GM12878 (cell line): ENCODE data around the gene MYMK. TPM values are rescaled to one million over a fixed set of nuclear protein-coding genes. Genes with fewer than 3 reads are reported as not detected.

Experiments
- CEBPZ ChIP-seq: fragments of 150-350 bp; IDR thresholded peaks from 2 replicates; pipeline ENCODE4 v1.6.1; 2016; ENCODE audit warnings: low read depth, low read length
- RAD51 ChIP-seq: fragments of 450-650 bp; IDR thresholded peaks from 2 replicates; pipeline ENCODE4 v1.6.1; 2016; ENCODE audit warnings: moderate library complexity, mild to moderate bottlenecking, inconsistent platforms
- SIN3A ChIP-seq: IDR thresholded peaks from 2 replicates; pipeline ENCODE4 v1.6.1; 2012; ENCODE audit warnings: low read depth, low read length, improper control_type of control experiment
- SRF ChIP-seq, 2 experiments: IDR thresholded peaks; 2 replicates each; pipeline ENCODE4 v1.6.1; 2011; ENCODE audit warnings: low read depth in 2 of 2, low read length in 2 of 2, mild to moderate bottlenecking in 1 of 2, moderate library complexity in 1 of 2
- ZBED1 ChIP-seq: IDR thresholded peaks from 2 replicates; pipeline ENCODE4 v1.6.1; 2016; ENCODE audit warnings: borderline replicate concordance
- polyA plus RNA-seq, 11 experiments: library from polyadenylated mRNA; depleted of rRNA in 4 of 11; unstranded in 6 of 11; stranded (reverse) in 5 of 11; fragments of >200 nt; fragmentation: Nextera tagmentation in 4 of 11; fragmentation: Illumina TruSeq in 1 of 11; extraction: Ambion mirVana in 4 of 11; extraction: Trizol in 1 of 11; gene quantifications; 1 replicate in 1 of 11; 2 replicates in 10 of 11; pipeline versions ENCODE4 v1.2.1 to v1.2.3, GENCODE V29; 2011 to 2016; ENCODE audit warnings: inconsistent platforms in 2 of 11, missing spikeins in 2 of 11, low read depth in 1 of 11
- total RNA-seq, 4 experiments: library from RNA; depleted of rRNA in 3 of 4; stranded (reverse); fragments of >200 nt in 3 of 4; fragmentation: Illumina TruSeq in 1 of 4; extraction: Trizol in 1 of 4; gene quantifications; 2 replicates each; pipeline versions ENCODE4 v1.2.1 to v1.2.3, GENCODE V29; 2013 to 2021
- TF ChIP-seq, protein P1 (sequence below): IDR thresholded peaks from 2 replicates; pipeline ENCODE4 v1.6.1; 2012; ENCODE audit warnings: improper control_type of control experiment, low read depth, low read length; ENCODE audit not compliant: insufficient replicate concordance
- TF ChIP-seq, protein P2 (sequence below): IDR thresholded peaks from 2 replicates; pipeline ENCODE4 v1.6.1; 2011; ENCODE audit warnings: low read depth, low read length, improper control_type of control experiment, borderline replicate concordance
- TF ChIP-seq, protein P3 (sequence below): fragments of 450-650 bp; IDR thresholded peaks from 2 replicates; pipeline ENCODE4 v1.6.1; 2016; ENCODE audit warnings: mild to moderate bottlenecking

MYMK gene
- total and polyA plus RNA-seq, 10 of the 15 experiments (the other 5 are each of a cell fraction or from before 2014, with no cell fraction given): not detected

- TF ChIP-seq, protein P1, sequence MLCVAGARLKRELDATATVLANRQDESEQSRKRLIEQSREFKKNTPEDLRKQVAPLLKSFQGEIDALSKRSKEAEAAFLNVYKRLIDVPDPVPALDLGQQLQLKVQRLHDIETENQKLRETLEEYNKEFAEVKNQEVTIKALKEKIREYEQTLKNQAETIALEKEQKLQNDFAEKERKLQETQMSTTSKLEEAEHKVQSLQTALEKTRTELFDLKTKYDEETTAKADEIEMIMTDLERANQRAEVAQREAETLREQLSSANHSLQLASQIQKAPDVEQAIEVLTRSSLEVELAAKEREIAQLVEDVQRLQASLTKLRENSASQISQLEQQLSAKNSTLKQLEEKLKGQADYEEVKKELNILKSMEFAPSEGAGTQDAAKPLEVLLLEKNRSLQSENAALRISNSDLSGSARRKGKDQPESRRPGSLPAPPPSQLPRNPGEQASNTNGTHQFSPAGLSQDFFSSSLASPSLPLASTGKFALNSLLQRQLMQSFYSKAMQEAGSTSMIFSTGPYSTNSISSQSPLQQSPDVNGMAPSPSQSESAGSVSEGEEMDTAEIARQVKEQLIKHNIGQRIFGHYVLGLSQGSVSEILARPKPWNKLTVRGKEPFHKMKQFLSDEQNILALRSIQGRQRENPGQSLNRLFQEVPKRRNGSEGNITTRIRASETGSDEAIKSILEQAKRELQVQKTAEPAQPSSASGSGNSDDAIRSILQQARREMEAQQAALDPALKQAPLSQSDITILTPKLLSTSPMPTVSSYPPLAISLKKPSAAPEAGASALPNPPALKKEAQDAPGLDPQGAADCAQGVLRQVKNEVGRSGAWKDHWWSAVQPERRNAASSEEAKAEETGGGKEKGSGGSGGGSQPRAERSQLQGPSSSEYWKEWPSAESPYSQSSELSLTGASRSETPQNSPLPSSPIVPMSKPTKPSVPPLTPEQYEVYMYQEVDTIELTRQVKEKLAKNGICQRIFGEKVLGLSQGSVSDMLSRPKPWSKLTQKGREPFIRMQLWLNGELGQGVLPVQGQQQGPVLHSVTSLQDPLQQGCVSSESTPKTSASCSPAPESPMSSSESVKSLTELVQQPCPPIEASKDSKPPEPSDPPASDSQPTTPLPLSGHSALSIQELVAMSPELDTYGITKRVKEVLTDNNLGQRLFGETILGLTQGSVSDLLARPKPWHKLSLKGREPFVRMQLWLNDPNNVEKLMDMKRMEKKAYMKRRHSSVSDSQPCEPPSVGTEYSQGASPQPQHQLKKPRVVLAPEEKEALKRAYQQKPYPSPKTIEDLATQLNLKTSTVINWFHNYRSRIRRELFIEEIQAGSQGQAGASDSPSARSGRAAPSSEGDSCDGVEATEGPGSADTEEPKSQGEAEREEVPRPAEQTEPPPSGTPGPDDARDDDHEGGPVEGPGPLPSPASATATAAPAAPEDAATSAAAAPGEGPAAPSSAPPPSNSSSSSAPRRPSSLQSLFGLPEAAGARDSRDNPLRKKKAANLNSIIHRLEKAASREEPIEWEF: no peak
- TF ChIP-seq SIN3A (no peak), RAD51 (no peak), ZBED1 (no peak), SRF (IDR thresholded peaks at IDR 0.05; ENCODE audit: low read depth in 2 of 2, low read length in 2 of 2) (no peak), CEBPZ (no peak)
- TF ChIP-seq, protein P2, sequence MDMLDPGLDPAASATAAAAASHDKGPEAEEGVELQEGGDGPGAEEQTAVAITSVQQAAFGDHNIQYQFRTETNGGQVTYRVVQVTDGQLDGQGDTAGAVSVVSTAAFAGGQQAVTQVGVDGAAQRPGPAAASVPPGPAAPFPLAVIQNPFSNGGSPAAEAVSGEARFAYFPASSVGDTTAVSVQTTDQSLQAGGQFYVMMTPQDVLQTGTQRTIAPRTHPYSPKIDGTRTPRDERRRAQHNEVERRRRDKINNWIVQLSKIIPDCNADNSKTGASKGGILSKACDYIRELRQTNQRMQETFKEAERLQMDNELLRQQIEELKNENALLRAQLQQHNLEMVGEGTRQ: no peak
- TF ChIP-seq, protein P3, sequence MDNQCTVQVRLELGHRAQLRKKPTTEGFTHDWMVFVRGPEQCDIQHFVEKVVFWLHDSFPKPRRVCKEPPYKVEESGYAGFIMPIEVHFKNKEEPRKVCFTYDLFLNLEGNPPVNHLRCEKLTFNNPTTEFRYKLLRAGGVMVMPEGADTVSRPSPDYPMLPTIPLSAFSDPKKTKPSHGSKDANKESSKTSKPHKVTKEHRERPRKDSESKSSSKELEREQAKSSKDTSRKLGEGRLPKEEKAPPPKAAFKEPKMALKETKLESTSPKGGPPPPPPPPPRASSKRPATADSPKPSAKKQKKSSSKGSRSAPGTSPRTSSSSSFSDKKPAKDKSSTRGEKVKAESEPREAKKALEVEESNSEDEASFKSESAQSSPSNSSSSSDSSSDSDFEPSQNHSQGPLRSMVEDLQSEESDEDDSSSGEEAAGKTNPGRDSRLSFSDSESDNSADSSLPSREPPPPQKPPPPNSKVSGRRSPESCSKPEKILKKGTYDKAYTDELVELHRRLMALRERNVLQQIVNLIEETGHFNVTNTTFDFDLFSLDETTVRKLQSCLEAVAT: no peak
Measured at GRCh38 chr9:133528001-133528875, 3.5 kb upstream of the MYMK start (continued).
